ENCODE data around the gene DROSHA.

Gene DROSHA

DNA sequence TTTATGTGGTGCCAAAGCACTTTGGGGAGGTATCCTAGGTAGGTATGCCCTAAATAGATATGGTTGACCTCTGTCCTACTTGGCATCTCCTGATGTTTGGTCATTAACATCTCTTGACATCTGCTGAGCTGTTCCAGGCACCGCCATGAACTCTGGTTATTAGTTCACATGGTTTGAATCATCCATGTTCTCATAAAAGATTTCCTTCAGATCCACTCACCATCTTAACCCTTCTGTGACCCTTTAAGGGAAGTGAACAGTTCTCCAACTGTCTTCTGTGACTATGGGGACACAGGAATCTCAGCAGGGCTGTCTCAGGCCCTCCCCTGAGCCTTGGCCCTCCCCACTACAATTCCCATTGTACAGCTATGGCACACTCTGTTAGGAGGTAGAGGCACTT, 170.7 kb downstream of the DROSHA start:
- H3K27me3 Mint-ChIP-seq: peaks cover 2% of the 10 kb centered on the region
- H3K27ac Mint-ChIP-seq: no peak overlapping the region
- H3K36me3 Mint-ChIP-seq: no peaks in the 10 kb centered on the region
- no peak for ATAC-seq (ENCODE audit: low read depth)
- H3K9me3 Mint-ChIP-seq: peaks cover 4% of the 10 kb centered on the region
- H3K4me3 Mint-ChIP-seq: no peak overlapping the region
- no peaks in the 10 kb centered on the region for H3K4me1 Mint-ChIP-seq
- DNase-seq (ENCODE audit: low spot score in 2 of 2): no peak

DNA sequence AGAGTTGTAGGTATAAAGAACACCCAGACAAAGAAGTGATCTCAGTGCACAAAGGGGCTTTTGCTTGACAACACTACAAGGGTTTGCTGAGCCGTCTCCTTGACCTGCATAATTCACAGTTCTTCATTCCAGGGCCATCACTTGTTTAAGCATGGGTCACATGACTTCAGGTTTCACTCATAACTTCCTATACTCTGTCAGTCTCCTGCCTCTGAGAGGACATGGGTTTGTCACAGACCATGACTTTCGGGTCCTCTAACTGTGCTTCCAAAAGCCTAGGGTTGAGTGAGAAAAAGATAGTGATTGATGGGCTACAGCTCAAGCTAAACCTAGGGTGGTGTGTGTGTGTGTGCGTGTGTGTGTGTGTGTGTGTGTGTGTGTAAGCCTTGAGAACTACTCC, 172.1 kb downstream of the DROSHA start:
- Mint-ChIP-seq H3K9me3 (peaks cover 7% of the 10 kb centered on the region), H3K27ac (no peak overlapping the region), H3K4me3 (no peak overlapping the region), H3K4me1 (no peaks in the 10 kb centered on the region), H3K36me3 (no peaks in the 10 kb centered on the region), H3K27me3 (peaks cover 2% of the 10 kb centered on the region)
- ATAC-seq (ENCODE audit: low read depth): no peak
- DNase-seq (ENCODE audit: low spot score in 2 of 2): no peak

DNA sequence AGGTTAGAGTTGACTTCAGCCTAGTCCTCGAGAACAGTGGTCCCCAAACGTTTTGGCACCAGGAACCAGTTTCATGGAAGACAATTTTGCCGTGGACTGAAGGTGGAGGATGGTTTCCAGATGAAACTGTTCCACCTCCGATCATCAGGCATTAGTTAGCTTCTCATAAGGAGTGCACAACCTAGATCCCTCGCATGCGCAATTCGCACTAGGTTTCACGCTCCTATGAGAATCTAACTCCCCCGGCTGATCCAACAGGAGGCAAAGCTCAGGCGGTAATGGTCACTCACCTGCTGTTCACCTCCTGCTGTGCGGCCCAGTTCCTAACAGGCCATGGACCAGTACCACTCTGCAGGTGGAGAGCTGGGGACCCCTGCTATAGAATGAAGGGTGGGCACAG, 174.9 kb downstream of the DROSHA start:
- DNase-seq (ENCODE audit: low spot score in 2 of 2) (no peak), ATAC-seq (ENCODE audit: low read depth) (no peak)
- Mint-ChIP-seq H3K36me3 (no peaks in the 10 kb centered on the region), H3K4me3 (no peak overlapping the region), H3K27me3 (peaks cover 3% of the 10 kb centered on the region), H3K4me1 (no peaks in the 10 kb centered on the region), H3K9me3 (peaks cover 7% of the 10 kb centered on the region), H3K27ac (no peak overlapping the region)

DNA sequence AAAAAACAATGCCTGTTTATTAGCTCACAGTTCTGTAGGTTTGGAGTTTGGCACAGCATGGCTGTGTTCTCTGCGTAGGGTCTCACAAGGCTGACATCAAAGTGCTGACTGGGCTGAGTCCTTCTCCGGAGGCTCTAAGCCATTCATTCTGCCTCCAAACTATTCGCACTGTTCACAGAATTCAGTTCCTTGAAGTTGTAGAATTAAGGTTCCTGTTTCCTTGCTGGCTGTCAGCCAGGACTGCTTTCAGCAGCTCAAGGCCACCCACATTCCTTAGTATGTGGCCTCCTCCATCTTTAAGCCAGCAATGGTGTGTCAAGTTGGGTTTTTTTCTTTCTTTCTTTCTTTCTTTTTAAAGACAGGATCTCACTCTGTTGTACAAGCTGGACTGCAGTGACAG, 176.6 kb downstream of the DROSHA start:
- H3K27me3 Mint-ChIP-seq: peaks cover 3% of the 10 kb centered on the region
- peaks cover 7% of the 10 kb centered on the region for H3K9me3 Mint-ChIP-seq
- H3K4me3 Mint-ChIP-seq: no peak overlapping the region
- ATAC-seq (ENCODE audit: low read depth) (no peak), DNase-seq (ENCODE audit: low spot score in 2 of 2) (no peak)
- H3K36me3 Mint-ChIP-seq: no peaks in the 10 kb centered on the region
- no peak overlapping the region for H3K27ac Mint-ChIP-seq
- H3K4me1 Mint-ChIP-seq: no peaks in the 10 kb centered on the region

All from memory B cell (primary cell).